ENCODE data around the gene FAM227B.
"Not testable (repeated sequence)": the region's sequence is repeated elsewhere in the genome, so short reads cannot be mapped to it uniquely, and the experiment has no call there.

The FAM227B gene, protein sequence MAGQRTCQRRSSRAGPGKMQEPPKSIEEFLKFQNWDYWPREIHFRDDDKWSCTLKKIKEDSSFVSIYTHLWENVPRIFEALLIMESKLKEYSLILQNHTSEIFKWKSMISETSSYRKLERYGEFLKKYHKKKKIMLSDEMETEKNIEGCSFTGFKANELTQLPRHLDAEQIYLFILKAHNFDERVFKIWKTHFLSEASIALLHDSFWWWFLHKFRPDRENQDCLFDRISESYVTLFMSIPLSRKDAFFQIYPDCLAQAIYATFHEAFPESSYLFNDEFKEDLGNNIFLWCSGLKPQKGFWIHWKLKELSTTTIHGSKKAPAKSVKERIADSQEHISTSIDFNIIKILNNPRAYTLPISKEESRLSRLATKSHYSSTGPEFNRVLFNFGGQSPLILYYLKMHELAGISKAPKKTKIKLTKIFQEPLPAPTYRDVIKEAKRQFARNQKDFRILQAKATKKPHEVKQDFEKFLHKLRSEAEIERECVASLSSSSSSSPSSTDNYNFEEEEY

DNA sequence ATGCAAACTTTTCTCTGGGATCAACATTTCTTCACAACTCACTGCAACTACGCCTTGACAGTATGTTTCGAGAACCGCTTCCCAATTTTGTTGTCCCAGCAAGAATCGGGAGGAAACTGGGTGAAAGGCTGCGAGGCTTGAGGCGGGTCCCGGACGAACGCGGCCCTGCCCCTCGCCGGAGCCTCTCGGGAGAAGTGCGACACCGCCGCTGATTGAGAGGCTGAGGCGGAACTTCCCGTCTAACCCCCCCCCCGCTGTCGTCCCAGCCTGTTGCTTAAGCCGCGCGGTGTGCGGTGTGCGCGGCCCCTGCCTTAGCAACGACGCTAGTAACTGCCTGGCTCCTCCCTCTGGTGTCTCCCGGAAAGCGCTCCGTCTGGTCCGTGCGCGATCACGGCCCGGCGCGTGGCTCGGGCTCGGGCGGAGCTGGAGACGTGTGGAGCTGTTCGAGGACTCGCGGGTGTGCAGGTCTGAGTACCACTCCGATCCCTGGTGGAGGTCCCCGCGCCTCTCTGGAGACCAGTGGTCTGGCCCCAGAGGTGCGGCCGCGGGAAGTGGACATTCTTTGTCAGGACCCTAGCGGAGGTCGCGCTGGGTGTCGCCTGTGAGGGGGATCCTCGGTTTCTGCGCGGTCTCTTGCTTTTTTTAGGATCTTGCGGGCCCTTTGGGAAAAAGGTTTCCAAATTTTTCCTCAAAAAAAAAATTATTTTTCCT is at the start of gene FAM227B, which contains the start of gene DTWD1:
Gene FAM227B (minus strand): TSS at position 161 of the 711 bp plus-strand sequence. CDS start 5,647 bp downstream, outside the sequence.
Gene DTWD1 (plus strand): TSS at position 391 of the 711 bp plus-strand sequence. CDS start 4,120 bp downstream, outside the sequence.
- in situ Hi-C loops (cut with MboI; ENCODE audit: low sequenced_read_pairs), result no loop called here

DNA sequence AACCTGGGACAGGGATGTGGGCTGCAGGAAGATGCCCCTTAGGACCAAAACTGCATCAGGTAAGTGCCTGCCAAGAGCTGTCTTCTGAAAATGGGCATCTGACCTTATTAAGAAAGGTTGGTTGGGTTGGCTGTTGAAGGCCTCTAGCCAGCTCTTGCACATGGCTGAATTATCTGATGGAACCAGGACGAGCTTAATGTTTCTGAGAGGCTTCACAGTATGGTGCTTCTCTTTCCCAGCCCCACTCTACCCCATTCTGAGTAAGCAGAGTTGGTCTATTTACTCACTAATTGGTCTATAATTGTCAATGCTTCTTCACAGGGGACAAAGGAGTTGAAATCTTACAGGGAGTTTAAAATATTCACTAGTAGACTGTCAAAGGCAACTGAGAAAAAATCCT is 48.7 kb upstream of the FAM227B start:
- in situ Hi-C loops (cut with MboI; ENCODE audit: low sequenced_read_pairs), result no loop called here

DNA sequence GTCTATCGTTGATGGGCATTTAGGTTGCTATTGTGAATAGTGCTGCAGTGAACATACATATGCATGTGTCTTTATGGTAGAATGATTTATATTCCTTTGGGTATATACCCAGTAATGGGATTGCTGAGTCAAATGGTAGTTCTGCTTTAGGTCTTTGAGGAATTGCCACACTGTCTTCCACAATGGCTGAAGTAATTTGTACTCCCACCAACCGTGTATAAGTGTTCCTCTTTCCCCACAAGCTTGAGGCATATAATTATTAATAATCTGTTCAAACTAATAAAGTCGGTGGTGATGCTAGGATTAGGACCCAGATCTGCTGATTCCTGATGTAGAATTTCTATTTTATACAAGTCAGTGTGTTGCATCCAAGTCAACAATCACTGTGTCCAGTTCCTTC is 45.9 kb upstream of the FAM227B start:
- in situ Hi-C loops (cut with MboI; ENCODE audit: low sequenced_read_pairs), result not testable (repeated sequence)

DNA sequence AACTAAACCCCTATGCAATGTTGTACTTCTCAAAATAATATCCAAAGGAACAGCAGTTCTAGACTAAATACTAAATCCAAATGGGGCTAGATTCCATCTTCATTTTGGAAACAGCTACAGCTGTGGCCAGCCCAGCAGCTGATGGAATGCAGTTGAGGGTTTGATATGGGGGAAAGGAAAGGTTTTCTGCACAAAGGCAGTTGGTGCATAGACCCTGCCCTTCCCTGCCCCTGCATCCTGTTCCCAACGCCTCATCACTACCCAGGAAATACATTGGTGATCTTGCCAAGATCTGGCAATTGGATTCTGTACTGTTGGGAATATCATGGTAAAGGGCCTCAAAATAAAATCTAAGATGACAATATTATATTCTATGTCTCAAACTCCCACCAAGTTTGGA is 44.1 kb upstream of the FAM227B start:
- in situ Hi-C loops (cut with MboI; ENCODE audit: low sequenced_read_pairs), result no loop called here

DNA sequence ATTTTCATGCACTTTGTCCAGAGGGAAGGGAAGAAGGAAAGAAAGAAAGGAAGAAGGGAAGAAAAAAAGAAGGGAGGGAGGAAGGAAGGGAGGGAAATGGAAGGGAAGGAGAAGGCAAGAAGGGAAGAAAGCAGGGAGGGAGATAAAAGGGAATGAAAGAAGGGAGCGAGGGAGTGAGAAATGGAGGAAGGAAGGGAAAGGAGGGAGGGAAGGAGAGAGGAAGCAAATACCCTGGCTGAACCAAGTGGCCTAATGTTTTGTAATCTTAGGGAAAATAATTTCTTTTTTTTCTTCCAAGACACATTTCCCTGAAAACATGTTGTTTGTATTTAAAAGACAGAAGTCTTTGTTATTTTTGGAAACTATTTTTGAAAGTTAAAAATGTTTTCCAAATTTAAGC is 36.1 kb upstream of the FAM227B start:
- in situ Hi-C loops (cut with MboI; ENCODE audit: low sequenced_read_pairs), result no loop called here

DNA sequence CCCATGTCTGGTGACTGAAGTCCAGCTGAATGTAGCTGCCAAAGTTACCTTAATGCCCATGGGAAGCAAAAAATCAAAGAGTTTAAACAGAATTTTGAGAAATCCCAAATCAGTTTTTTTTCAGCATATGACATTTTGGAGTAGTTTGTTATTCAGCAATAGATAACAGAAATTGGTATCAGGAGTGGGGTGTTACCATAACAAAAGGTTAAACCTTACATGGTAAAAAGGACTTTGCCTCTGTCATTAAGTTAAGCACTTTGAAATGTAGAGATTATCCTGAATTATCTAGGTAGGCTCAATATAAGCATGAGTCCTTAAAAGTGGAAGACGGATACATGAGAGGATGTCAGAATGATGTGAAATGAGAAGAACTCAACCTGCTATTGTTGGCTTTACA is 32.3 kb upstream of the FAM227B start:
- in situ Hi-C loops (cut with MboI; ENCODE audit: low sequenced_read_pairs), result no loop called here

DNA sequence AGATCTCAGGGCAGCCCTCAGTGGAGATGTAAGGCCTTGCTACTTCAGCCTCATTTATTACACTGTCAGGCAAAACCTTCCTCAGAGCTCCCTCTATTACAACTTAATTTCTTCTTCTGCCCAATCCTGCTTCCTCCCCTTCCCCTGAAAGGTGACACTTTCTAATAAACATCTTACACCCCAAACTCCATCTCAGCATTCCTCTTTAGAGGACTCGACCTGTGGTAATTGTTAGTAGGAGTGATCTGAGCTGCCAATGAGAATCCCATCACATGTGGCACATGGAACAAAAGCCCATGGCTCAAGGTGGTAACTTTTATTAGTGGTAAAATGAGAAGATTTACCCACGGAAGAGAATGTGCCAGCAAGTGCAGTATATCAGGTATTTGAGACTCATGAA is 30.1 kb upstream of the FAM227B start:
- in situ Hi-C loops (cut with MboI; ENCODE audit: low sequenced_read_pairs), result no loop called here

DNA sequence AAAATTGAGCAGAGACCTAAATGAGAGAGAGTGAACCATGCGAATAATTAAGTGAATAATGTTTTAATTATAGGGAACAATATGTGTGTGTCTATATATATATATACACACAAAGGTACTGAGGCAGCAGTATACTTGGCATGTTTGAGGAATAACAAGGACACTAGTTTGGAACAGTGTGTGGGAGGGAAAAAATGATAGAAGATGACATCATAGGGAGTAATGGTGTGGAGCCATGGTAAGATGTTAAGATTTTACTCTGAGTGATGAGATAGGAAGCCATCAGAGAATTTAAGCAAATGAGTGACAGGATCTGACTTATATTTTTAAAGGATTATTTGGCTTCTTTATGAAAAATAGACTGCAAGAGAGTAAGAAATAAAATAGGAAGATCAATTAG is 29.4 kb upstream of the FAM227B start:
- in situ Hi-C loops (cut with MboI; ENCODE audit: low sequenced_read_pairs), result no loop called here

DNA sequence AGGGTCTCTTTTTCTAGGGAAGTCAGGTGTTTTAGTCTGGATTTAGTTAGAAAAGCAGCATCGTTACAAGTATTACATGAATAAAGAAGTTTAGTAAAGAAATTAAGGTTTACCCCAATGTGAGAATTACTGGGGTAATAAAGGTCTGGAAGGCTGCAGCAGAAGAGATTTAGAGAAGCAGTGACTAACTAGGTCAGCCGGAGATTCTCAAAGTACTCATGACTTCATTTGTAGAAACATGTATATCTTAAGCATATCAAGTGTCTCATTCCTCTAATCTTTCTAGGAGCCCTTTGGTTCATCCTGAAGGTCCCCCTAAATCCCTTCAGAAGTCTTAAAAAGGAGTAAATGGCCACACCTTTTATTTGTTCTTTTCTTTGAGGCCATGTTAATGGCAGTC is 26.3 kb upstream of the FAM227B start:
- in situ Hi-C loops (cut with MboI; ENCODE audit: low sequenced_read_pairs), result no loop called here

DNA sequence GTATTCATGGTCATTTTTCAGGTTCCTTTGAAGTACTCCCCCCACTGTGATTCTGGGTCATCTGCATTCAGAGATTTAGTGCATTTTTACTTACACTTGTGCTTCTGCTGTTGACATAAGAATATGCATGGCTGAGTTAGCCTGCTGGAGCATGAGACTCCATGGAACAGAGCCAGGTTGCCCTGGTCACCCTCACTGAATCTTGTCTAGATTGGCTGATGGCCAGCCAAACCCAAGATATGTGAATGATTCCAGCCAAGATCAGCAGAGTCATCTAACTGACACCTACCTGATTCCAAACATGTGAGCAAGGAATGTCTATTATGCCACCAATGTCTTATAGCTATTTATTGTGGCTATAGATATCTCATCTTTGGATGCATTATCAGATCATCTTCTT is 25.3 kb upstream of the FAM227B start:
- in situ Hi-C loops (cut with MboI; ENCODE audit: low sequenced_read_pairs), result no loop called here

DNA sequence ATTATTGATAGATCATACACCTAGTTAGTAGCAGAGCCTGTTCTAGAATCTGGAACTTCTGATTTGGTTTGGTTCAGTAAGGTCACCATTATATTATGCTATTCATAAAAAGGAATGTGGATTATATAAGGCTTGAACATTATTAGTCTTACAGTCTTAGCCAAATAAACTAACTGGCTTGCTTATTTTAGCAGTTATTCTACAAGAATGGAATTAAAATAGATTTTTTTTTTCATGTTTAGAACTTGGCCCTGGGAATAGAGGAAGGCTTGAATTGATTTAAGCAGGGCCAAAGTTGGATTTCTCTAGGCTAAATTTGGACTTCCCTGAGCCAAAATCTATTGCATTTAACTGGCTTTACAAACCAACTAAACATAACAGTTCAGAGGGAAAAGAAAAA is 24.7 kb upstream of the FAM227B start:
- in situ Hi-C loops (cut with MboI; ENCODE audit: low sequenced_read_pairs), result no loop called here

DNA sequence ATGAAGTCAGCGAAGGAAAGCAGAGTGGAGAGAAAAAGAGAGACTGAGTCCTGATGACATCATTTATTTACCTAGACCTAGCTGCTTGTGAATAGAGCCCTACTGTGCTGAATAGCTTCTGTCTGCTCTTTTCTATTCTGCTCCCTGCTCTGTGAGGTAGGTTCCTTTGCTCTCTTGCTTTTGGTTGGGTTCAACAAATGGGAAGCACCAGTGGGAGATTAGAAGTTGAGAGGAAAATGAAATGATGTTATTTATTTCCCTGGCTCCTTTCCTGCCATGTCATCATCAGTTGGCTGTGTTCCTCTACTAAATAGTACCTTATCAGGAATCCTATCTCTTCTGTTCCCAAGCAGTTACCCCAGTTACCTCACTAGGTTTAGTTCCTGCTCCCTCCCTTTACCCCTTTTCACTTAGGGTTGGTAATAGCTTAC is 23.8 kb upstream of the FAM227B start:
- in situ Hi-C loops (cut with MboI; ENCODE audit: low sequenced_read_pairs), result no loop called here

DNA sequence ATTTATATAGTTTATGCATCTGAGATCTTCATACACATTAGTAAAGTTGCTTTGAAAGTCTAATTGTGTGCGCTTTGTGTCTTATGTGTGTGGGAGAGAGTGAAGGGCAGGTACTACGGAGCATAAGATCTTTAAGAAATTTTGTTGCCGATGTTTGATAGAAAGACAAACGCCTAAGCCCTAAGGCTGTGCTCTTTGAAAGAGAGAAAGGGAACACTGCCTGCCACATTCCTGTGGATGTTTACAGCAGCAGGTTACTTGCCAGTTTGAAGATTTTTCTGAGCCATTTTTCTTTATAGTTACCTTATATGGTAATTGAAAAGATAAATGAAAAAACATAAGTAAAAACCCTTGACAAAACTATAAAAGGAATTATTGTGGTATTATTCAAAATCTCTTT is 17.2 kb upstream of the FAM227B start:
- in situ Hi-C loops (cut with MboI; ENCODE audit: low sequenced_read_pairs), result no loop called here

DNA sequence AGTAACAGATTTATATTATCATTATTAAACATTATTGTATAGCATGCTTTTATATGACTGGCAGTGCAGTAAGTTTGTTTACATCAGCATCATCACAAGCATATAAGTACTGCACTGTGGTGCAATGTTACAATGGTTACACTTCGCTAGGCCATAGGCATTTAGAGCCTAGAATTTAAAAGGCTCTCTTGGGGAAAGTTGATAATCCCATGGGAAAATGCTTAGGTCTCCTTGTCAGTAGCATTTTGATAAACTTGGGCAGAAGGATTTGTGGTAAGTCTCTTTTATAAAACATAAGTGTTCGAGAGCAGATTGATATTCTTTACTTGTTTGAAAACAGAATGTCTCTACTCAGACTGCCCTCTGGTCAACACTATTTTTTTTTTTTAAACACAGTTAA is 7.8 kb upstream of the FAM227B start:
- in situ Hi-C loops (cut with MboI; ENCODE audit: low sequenced_read_pairs), result no loop called here

DNA sequence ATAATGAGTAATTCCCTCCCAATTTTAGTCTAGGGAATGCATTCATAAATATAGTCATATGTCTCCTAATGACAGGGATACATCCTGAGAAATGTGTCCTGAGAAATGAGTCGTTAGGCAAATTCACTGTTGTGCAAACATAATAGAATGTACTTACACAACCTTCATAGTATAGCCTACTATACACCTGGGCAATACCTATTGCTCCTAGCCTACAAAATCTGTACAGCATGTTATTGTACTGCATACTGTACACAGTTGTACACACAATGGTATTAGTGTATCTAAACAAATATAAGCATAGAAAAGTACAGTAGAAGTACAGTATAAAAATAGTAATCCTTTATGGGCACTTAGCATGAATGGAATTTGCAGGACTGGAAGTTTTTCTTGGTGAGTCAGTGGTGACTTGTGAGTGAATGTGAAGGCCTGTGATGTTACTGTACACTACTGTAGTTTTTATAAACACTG is 6.8 kb upstream of the FAM227B start:
- in situ Hi-C loops (cut with MboI; ENCODE audit: low sequenced_read_pairs), result no loop called here

DNA sequence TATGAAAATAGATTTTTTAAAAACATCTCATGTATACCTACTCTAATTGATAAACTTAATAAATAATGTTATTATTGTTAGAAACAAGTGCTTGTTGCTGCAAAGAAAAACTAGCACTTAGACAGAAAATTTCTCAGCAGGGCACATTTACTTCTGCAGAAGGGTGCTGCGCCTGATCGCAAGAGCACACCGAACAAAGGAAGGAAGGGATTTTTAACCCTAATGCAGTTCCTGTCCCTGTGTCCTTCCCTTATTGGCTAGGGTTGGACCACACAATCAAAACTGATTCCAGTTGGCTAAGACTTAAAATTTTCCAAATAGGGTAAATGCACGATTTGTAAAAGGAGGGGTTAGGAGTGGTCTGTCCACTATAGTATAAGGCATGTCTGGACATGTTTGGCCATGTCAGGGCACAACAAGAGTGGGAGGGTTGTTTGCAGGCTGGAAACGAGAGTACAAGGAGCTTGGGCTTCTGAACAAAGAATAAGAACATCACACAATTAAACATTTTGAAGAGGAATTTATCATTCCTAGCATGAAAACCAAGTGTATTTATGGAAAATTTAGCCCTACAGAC is 4.9 kb upstream of the FAM227B start:
- in situ Hi-C loops (cut with MboI; ENCODE audit: low sequenced_read_pairs), result no loop called here

DNA sequence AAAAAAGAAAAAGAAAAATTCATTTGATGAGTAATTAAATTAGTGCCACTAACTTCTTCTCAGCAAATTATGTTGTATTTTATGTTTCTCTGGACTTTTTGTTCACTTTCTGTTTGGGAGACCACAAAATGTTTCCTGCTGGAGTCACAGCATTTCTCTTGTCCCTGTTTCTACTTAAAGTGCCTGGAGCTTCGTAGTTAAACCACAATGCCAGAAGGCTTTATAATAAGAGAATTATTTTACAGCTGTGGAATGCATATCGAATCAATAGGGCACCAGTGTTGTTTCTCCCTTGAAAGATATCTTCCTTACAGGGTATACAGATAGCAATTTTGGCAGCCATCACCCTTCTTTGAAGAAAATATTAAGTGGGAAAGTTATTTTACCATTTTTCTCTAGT is 3.4 kb upstream of the FAM227B start:
- in situ Hi-C loops (cut with MboI; ENCODE audit: low sequenced_read_pairs), result no loop called here

DNA sequence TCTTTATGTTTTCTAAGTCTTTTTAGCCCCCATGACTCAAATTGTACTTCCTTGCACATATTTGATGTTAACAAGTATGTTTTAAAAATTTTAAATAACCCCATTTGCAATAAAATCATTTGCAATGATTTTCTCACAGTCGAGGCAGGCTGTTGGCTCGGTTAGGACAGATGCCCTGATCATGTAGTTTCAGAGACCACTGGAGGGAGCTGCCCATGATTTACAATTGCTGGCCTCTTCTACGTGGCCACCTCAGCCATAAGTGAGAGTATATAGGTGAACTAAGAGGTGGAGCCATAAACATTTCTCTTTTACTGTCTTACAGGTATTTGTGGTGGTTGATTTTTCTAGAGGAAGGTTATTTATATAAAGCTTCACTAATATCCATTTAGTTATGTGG is 1.9 kb upstream of the FAM227B start:
- in situ Hi-C loops (cut with MboI; ENCODE audit: low sequenced_read_pairs), result no loop called here

DNA sequence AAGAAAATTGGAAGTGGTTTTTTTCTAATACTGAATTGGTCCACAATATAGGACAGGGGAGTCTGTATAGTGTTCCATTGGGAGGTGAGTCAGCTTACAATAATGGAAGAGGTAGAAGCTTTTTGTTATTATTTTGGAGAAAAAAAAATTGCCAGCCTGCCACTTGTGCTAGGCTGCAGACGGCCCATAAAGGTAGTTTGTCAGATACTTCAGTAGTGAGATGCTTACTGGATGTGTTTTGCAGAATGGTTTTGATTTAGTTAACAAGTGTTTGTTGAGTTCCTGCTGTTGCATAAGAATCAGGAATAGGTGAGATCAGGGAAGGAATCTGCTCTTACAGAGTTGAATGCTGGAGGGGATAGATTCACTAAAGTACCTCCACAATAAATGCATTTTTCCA is 1.3 kb upstream of the FAM227B start:
- in situ Hi-C loops (cut with MboI; ENCODE audit: low sequenced_read_pairs), result no loop called here

DNA sequence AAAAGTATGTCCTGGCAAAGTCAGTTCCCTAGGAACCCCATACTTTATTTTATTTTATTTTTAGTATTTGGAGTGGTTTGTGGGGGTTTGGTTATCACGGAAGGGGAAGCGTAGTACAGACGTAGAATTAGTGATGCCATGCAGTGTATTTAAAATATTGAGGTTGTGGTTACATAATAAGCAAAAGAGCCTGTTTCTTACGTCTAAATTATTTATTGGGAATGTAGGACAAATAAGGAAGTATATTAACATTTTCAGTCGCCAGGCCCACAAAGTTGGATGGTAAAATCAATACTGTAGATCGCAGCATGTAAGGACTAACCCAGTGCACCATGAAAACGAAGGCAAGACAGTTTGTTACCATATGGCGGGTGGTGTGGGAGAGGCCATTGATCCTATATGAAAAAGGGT is 788 bp upstream of the FAM227B start:
- in situ Hi-C loops (cut with MboI; ENCODE audit: low sequenced_read_pairs), result no loop called here

DNA sequence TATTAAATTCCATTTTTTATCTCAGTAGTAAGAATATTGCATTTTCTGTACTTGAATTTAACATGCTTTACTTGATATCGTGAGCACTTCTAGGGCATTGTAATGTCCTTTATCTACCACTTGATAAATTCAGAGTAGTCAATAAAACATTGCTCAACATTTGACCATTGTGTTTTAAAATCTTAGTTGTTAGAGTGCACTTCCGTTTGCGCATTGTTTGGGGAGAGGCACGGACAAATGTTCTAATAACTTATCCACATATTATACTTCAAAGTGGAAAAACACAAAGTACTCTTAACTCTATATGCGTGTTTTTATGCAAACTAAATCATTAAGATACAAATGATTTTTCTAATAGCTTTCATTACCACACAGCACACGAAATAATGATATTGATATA is 419 bp downstream of the FAM227B start:
- in situ Hi-C loops (cut with MboI; ENCODE audit: low sequenced_read_pairs), result no loop called here

DNA sequence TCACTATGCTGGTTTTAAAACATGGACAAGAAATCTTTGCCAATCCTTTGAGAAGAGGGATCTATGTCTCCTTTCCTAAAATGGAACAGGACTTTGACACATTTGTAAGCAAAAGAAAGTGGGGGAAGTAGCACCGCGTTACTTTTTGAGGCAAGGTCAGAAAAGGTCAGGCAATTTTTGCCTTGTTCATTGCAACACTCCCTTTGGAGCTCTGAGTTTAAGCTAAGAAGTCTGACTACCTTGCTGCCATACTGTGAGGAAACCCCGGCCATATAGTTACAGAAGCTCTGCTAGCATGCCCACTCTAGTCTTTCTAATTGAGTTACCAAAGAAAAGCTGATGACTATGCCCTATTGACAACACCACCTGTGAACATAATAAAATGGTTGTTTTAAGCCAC is 1.4 kb downstream of the FAM227B start:
- in situ Hi-C loops (cut with MboI; ENCODE audit: low sequenced_read_pairs), result no loop called here

Data from hTERT RPE-1 (cell line).